Measurements from ENCODE around the gene UBA6. TPM values are rescaled to one million over a fixed set of nuclear protein-coding genes. Genes with fewer than 3 reads are reported as not detected.

The UBA6 gene
- polyA plus RNA-seq, 4 donors, result 5.4 to 25.8 (median 9.1) TPM

GRCh38 chr4:67719953-67720617, 19.1 kb upstream of the UBA6 start:
- Histone ChIP-seq H3K36me3 (ENCODE audit: control insufficient read depth in 3 of 3, insufficient read depth in 2 of 3, low read depth in 1 of 3, low read length in 3 of 3) (peaks cover 0 to 32% (median 0%) of the 10 kb centered on the region in 3 donors), H3K4me1 (ENCODE audit: control insufficient read depth in 3 of 3, insufficient read depth in 2 of 3, low read depth in 1 of 3, low read length in 2 of 3) (no peaks in the 10 kb centered on the region), H3K4me3 (ENCODE audit: low read depth in 1 of 3, low read length in 3 of 3) (no peak overlapping the region), H3K9me3 (ENCODE audit: control insufficient read depth in 2 of 2, insufficient read depth in 1 of 2, low read depth in 1 of 2, low read length in 1 of 2) (no peaks in the 10 kb centered on the region), H3K27me3 (ENCODE audit: control insufficient read depth in 3 of 3, insufficient read depth in 3 of 3, low read length in 3 of 3) (no peaks in the 10 kb centered on the region), H3K27ac (ENCODE audit: low read depth in 1 of 3, low read length in 2 of 3) (no peak overlapping the region)
- no peak for FAIRE-seq
- no peak for DNase-seq
- 86 to 91% (median 90%) methylated on average over 3 of the region's 3 CpGs for WGBS, 3 donors

GRCh38 chr4:67718848-67719247, 17.9 kb upstream of the UBA6 start:
- Histone ChIP-seq H3K27me3 (ENCODE audit: control insufficient read depth in 3 of 3, insufficient read depth in 3 of 3, low read length in 3 of 3) (no peaks in the 10 kb centered on the region), H3K36me3 (ENCODE audit: control insufficient read depth in 3 of 3, insufficient read depth in 2 of 3, low read depth in 1 of 3, low read length in 3 of 3) (peaks cover 0 to 38% (median 0%) of the 10 kb centered on the region in 3 donors), H3K4me3 (ENCODE audit: low read depth in 1 of 3, low read length in 3 of 3) (no peak overlapping the region), H3K27ac (ENCODE audit: low read depth in 1 of 3, low read length in 2 of 3) (no peak overlapping the region), H3K4me1 (ENCODE audit: control insufficient read depth in 3 of 3, insufficient read depth in 2 of 3, low read depth in 1 of 3, low read length in 2 of 3) (no peaks in the 10 kb centered on the region), H3K9me3 (ENCODE audit: control insufficient read depth in 2 of 2, insufficient read depth in 1 of 2, low read depth in 1 of 2, low read length in 1 of 2) (no peaks in the 10 kb centered on the region)
- no peak for FAIRE-seq
- WGBS, 3 donors, result 97 to 100% (median 98%) methylated on average over 2 of the region's 2 CpGs
- no peak for DNase-seq

DNA sequence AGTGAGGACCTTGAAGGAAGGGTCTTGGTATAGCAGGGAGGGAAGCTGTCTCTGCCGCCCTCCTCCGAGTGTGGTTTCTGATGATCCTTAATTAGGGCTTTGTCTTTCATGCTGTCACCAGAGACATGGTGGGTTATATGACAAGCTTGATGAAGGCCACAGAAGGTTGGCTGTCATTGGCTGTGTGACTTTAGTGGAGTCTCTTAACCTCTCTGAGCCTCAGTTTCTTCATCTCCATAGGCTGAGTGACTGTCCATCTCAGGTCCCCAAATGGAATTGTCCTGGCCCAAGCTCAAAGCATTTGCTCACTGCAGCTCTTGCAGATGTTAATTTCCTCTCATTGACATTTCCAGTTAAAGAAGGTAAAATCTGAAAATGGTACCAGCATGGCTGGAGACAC, 16.6 kb upstream of the UBA6 start:
- Histone ChIP-seq H3K9me3 (ENCODE audit: control insufficient read depth in 2 of 2, insufficient read depth in 1 of 2, low read depth in 1 of 2, low read length in 1 of 2) (no peaks in the 10 kb centered on the region), H3K36me3 (ENCODE audit: control insufficient read depth in 3 of 3, insufficient read depth in 2 of 3, low read depth in 1 of 3, low read length in 3 of 3) (peaks cover 0 to 44% (median 3%) of the 10 kb centered on the region in 3 donors), H3K4me1 (ENCODE audit: control insufficient read depth in 3 of 3, insufficient read depth in 2 of 3, low read depth in 1 of 3, low read length in 2 of 3) (peaks cover 0 to 3% (median 0%) of the 10 kb centered on the region in 3 donors), H3K4me3 (ENCODE audit: low read depth in 1 of 3, low read length in 3 of 3) (no peak overlapping the region), H3K27ac (ENCODE audit: low read depth in 1 of 3, low read length in 2 of 3) (no peak overlapping the region), H3K27me3 (ENCODE audit: control insufficient read depth in 3 of 3, insufficient read depth in 3 of 3, low read length in 3 of 3) (no peaks in the 10 kb centered on the region)
- WGBS, 3 donors, result 97 to 100% (median 98%) methylated on average over 2 of the region's 2 CpGs
- FAIRE-seq, result no peak
- no peak for DNase-seq

GRCh38 chr4:67714955-67715354, 14.0 kb upstream of the UBA6 start:
- 86 to 98% (median 87%) methylated on average over 6 of the region's 6 CpGs for WGBS, 3 donors

GRCh38 chr4:67714248-67714583, 13.3 kb upstream of the UBA6 start:
- Histone ChIP-seq H3K4me1 (ENCODE audit: control insufficient read depth in 3 of 3, insufficient read depth in 2 of 3, low read depth in 1 of 3, low read length in 2 of 3) (peaks cover 0 to 3% (median 2%) of the 10 kb centered on the region in 3 donors), H3K27ac (ENCODE audit: low read depth in 1 of 3, low read length in 2 of 3) (no peak overlapping the region), H3K4me3 (ENCODE audit: low read depth in 1 of 3, low read length in 3 of 3) (no peak overlapping the region), H3K36me3 (ENCODE audit: control insufficient read depth in 3 of 3, insufficient read depth in 2 of 3, low read depth in 1 of 3, low read length in 3 of 3) (peaks cover 0 to 36% (median 3%) of the 10 kb centered on the region in 3 donors), H3K27me3 (ENCODE audit: control insufficient read depth in 3 of 3, insufficient read depth in 3 of 3, low read length in 3 of 3) (no peaks in the 10 kb centered on the region), H3K9me3 (ENCODE audit: control insufficient read depth in 2 of 2, insufficient read depth in 1 of 2, low read depth in 1 of 2, low read length in 1 of 2) (peaks cover 0 to 4% of the 10 kb centered on the region in 2 donors)
- DNase-seq, result peak in 1 of 2 donors; percentile 31
- WGBS, 3 donors, result 86 to 96% (median 92%) methylated on average over 1 of the region's 1 CpG
- no peak for FAIRE-seq

More at GRCh38 chr4:67714955-67715354, 14.0 kb upstream of the UBA6 start:
- H3K9me3 ChIP-seq (ENCODE audit: control insufficient read depth in 2 of 2, insufficient read depth in 1 of 2, low read depth in 1 of 2, low read length in 1 of 2), result no peaks in the 10 kb centered on the region
- H3K4me1 ChIP-seq (ENCODE audit: control insufficient read depth in 3 of 3, insufficient read depth in 2 of 3, low read depth in 1 of 3, low read length in 2 of 3), result peaks cover 0 to 3% (median 2%) of the 10 kb centered on the region in 3 donors
- H3K4me3 ChIP-seq (ENCODE audit: low read depth in 1 of 3, low read length in 3 of 3), result no peak overlapping the region
- no peak for FAIRE-seq
- no peaks in the 10 kb centered on the region for H3K27me3 ChIP-seq (ENCODE audit: control insufficient read depth in 3 of 3, insufficient read depth in 3 of 3, low read length in 3 of 3)
- no peak overlapping the region for H3K27ac ChIP-seq (ENCODE audit: low read depth in 1 of 3, low read length in 2 of 3)
- no peak for DNase-seq
- H3K36me3 ChIP-seq (ENCODE audit: control insufficient read depth in 3 of 3, insufficient read depth in 2 of 3, low read depth in 1 of 3, low read length in 3 of 3), result peaks cover 0 to 37% (median 3%) of the 10 kb centered on the region in 3 donors

DNA sequence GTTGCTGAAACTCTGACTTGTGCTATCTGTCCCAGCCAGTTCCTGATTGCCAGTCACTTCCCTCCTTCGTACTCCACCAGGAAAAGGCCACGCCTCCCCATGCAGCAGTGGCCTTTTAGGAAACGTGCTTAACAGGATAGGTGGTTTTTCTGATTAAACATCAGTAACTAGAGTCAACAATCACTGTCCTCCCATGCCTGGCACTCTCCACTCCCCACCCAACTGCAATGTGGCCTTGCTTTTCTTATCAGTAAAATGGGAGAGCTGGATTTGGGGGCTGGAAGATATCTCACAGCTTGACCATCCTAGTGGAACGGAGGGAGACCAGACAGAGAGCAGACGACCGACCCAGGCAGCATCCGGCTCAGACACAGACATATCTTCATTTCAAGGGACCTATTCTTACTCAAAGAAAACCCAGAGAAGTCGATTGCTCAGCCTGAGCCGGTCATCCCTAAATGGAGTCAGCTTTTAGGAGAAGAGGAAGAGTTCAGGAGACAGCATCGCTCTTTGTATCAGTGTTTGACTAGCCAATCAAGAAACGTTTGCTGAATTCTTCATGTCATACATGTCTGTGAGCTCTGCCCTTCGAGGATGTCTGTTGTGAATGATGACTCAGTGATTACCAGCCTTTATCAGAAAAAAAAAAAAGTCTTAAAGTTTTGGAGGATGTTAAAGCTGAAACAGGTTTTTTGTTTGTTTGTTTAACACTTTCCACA, 12.7 kb upstream of the UBA6 start:
- DNase-seq, result no peak
- 64 to 77% (median 71%) methylated on average over 12 of the region's 12 CpGs for WGBS, 3 donors
- no peak for FAIRE-seq
- H3K4me1 ChIP-seq (ENCODE audit: control insufficient read depth in 3 of 3, insufficient read depth in 2 of 3, low read depth in 1 of 3, low read length in 2 of 3), result peaks cover 0 to 3% (median 2%) of the 10 kb centered on the region in 3 donors
- H3K27ac ChIP-seq (ENCODE audit: low read depth in 1 of 3, low read length in 2 of 3), result no peak overlapping the region
- no peak overlapping the region for H3K4me3 ChIP-seq (ENCODE audit: low read depth in 1 of 3, low read length in 3 of 3)
- H3K36me3 ChIP-seq (ENCODE audit: control insufficient read depth in 3 of 3, insufficient read depth in 2 of 3, low read depth in 1 of 3, low read length in 3 of 3), result peaks cover 0 to 36% (median 3%) of the 10 kb centered on the region in 3 donors
- H3K27me3 ChIP-seq (ENCODE audit: control insufficient read depth in 3 of 3, insufficient read depth in 3 of 3, low read length in 3 of 3), result no peaks in the 10 kb centered on the region
- peaks cover 0 to 4% of the 10 kb centered on the region in 2 donors for H3K9me3 ChIP-seq (ENCODE audit: control insufficient read depth in 2 of 2, insufficient read depth in 1 of 2, low read depth in 1 of 2, low read length in 1 of 2)

GRCh38 chr4:67712650-67713528, 11.9 kb upstream of the UBA6 start:
- no peak for DNase-seq
- peaks cover 0 to 4% of the 10 kb centered on the region in 2 donors for H3K9me3 ChIP-seq (ENCODE audit: control insufficient read depth in 2 of 2, insufficient read depth in 1 of 2, low read depth in 1 of 2, low read length in 1 of 2)
- H3K4me1 ChIP-seq (ENCODE audit: control insufficient read depth in 3 of 3, insufficient read depth in 2 of 3, low read depth in 1 of 3, low read length in 2 of 3), result peaks cover 0 to 3% (median 2%) of the 10 kb centered on the region in 3 donors
- H3K27ac ChIP-seq (ENCODE audit: low read depth in 1 of 3, low read length in 2 of 3), result no peak overlapping the region
- no peaks in the 10 kb centered on the region for H3K27me3 ChIP-seq (ENCODE audit: control insufficient read depth in 3 of 3, insufficient read depth in 3 of 3, low read length in 3 of 3)
- WGBS, 3 donors, result 84 to 89% (median 85%) methylated on average over 7 of the region's 7 CpGs
- H3K36me3 ChIP-seq (ENCODE audit: control insufficient read depth in 3 of 3, insufficient read depth in 2 of 3, low read depth in 1 of 3, low read length in 3 of 3), result peaks cover 0 to 34% (median 3%) of the 10 kb centered on the region in 3 donors
- FAIRE-seq, result no peak
- no peak overlapping the region for H3K4me3 ChIP-seq (ENCODE audit: low read depth in 1 of 3, low read length in 3 of 3)

DNA sequence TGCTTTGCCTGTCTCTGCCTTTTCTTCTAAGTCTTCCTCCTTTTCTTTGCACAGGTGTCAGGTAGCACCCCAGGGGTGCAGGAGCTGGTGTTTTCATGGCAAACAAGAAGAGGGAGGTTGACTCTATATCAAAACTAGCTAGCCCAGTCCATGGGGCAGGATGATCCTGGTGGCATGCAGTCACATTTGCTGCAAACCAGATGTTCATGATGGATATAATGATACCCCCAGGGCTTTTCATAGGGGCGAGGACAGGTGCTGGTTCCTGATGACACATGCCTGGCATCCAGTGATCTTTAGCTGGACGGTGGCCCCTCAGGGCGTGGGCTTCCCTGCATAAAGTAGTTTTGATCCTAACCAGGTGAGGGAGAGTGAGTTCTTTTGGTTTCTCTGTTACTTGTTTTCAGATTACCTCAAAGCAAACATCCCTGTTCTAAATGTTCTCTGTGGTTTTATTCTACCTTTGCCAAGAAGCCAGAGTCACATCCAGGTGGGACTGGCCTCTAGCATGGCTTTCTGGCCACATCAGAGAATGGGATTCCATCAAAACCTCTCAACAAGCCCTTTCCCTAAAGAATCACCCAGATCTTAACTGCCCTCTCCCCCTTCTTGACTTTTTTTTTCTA, 11.2 kb upstream of the UBA6 start:
- H3K27ac ChIP-seq (ENCODE audit: low read depth in 1 of 3, low read length in 2 of 3), result no peak overlapping the region
- no peak overlapping the region for H3K4me3 ChIP-seq (ENCODE audit: low read depth in 1 of 3, low read length in 3 of 3)
- peaks cover 0 to 27% (median 3%) of the 10 kb centered on the region in 3 donors for H3K36me3 ChIP-seq (ENCODE audit: control insufficient read depth in 3 of 3, insufficient read depth in 2 of 3, low read depth in 1 of 3, low read length in 3 of 3)
- no peak for FAIRE-seq
- H3K27me3 ChIP-seq (ENCODE audit: control insufficient read depth in 3 of 3, insufficient read depth in 3 of 3, low read length in 3 of 3), result no peaks in the 10 kb centered on the region
- H3K9me3 ChIP-seq (ENCODE audit: control insufficient read depth in 2 of 2, insufficient read depth in 1 of 2, low read depth in 1 of 2, low read length in 1 of 2), result peaks cover 0 to 8% of the 10 kb centered on the region in 2 donors
- peaks cover 0 to 3% (median 2%) of the 10 kb centered on the region in 3 donors for H3K4me1 ChIP-seq (ENCODE audit: control insufficient read depth in 3 of 3, insufficient read depth in 2 of 3, low read depth in 1 of 3, low read length in 2 of 3)
- 81 to 87% (median 82%) methylated on average over 3 of the region's 3 CpGs for WGBS, 3 donors
- DNase-seq, result no peak
